ENCODE results near the gene CAD.

CAD gene

GRCh38 chr2:27198627-27199026, 18.5 kb upstream of the CAD start:
- H3K27ac ChIP-seq: no peak overlapping the region
- H3K9me3 ChIP-seq (replicated peaks in 1 of 11): no peaks in the 10 kb centered on the region
- TF ChIP-seq Cebpa-rat (IDR thresholded peaks at IDR 0.05): no peak

GRCh38 chr2:27199241-27199640, 17.9 kb upstream of the CAD start:
- Histone ChIP-seq H3K4me1 (peaks cover 0 to 10% (median 4%) of the 10 kb centered on the region in 10 experiments; a peak in 8 of 20 replicates), H3K4me3 (no peak overlapping the region), H3K36me3 (peaks cover 47 to 58% (median 55%) of the 10 kb centered on the region in 11 experiments), H3K4me2 (no peak overlapping the region), H3K9ac (no peak overlapping the region), H3K9me3 (replicated peaks in 1 of 11) (no peaks in the 10 kb centered on the region), H4K20me1 (peaks cover 0 to 28% (median 11%) of the 10 kb centered on the region in 11 experiments; a peak in 10 of 22 replicates), H3K27ac (no peak overlapping the region), H3K27me3 (no peaks in the 10 kb centered on the region)
- TF ChIP-seq Cebpa-rat (IDR thresholded peaks at IDR 0.05): no peak

More at GRCh38 chr2:27198627-27199026, 18.5 kb upstream of the CAD start:
- Histone ChIP-seq H3K4me2 (no peak overlapping the region), H3K36me3 (peaks cover 41 to 52% (median 49%) of the 10 kb centered on the region in 11 experiments), H4K20me1 (peaks cover 0 to 22% (median 11%) of the 10 kb centered on the region in 11 experiments; a peak in 8 of 22 replicates), H3K27me3 (no peaks in the 10 kb centered on the region), H3K9ac (no peak overlapping the region), H3K4me3 (no peak overlapping the region), H3K4me1 (peaks cover 0 to 15% (median 10%) of the 10 kb centered on the region in 10 experiments; a peak in 15 of 20 replicates)

GRCh38 chr2:27201675-27202074, 15.5 kb upstream of the CAD start:
- Histone ChIP-seq H4K20me1 (peaks cover 0 to 53% (median 19%) of the 10 kb centered on the region in 11 experiments; a peak in 12 of 22 replicates), H3K4me3 (no peak overlapping the region), H3K4me1 (peaks cover 0 to 10% (median 0%) of the 10 kb centered on the region in 10 experiments; a peak in 4 of 20 replicates), H3K4me2 (no peak overlapping the region), H3K27me3 (no peaks in the 10 kb centered on the region), H3K36me3 (peaks cover 71 to 82% (median 80%) of the 10 kb centered on the region in 11 experiments), H3K9me3 (replicated peaks in 1 of 11) (no peaks in the 10 kb centered on the region), H3K27ac (no peak overlapping the region), H3K9ac (no peak overlapping the region; a peak in 2 of 22 replicates)
- no peak for TF ChIP-seq Cebpa-rat (IDR thresholded peaks at IDR 0.05)

- peaks cover 0 to 19% (median 0%) of the 10 kb centered on the region in 10 experiments; a peak in 7 of 20 replicates for H3K4me1 ChIP-seq
- no peak overlapping the region for H3K4me3 ChIP-seq
- H3K36me3 ChIP-seq: peaks cover 83 to 94% (median 91%) of the 10 kb centered on the region in 11 experiments
- no peak for TF ChIP-seq Cebpa-rat (IDR thresholded peaks at IDR 0.05)
- no peak overlapping the region for H3K9ac ChIP-seq
- H4K20me1 ChIP-seq: peaks cover 0 to 64% (median 28%) of the 10 kb centered on the region in 11 experiments; a peak in 12 of 22 replicates
- H3K9me3 ChIP-seq (replicated peaks in 1 of 11): no peaks in the 10 kb centered on the region
- H3K27me3 ChIP-seq: no peaks in the 10 kb centered on the region
- H3K4me2 ChIP-seq: no peak overlapping the region
- no peak overlapping the region for H3K27ac ChIP-seq
These were observed 14.3 kb upstream of the CAD start for GRCh38 chr2:27202854-27203253.

GRCh38 chr2:27203741-27204140, 13.4 kb upstream of the CAD start:
- Histone ChIP-seq H3K36me3 (peaks cover 92 to 100% (median 98%) of the 10 kb centered on the region in 11 experiments), H3K27ac (no peak overlapping the region), H3K4me2 (no peak overlapping the region), H3K9me3 (replicated peaks in 1 of 11) (no peaks in the 10 kb centered on the region), H3K4me1 (peaks cover 0 to 28% (median 5%) of the 10 kb centered on the region in 10 experiments; a peak in 12 of 20 replicates), H3K9ac (no peak overlapping the region), H4K20me1 (peaks cover 0 to 73% (median 28%) of the 10 kb centered on the region in 11 experiments; a peak in 12 of 22 replicates), H3K4me3 (no peak overlapping the region), H3K27me3 (no peaks in the 10 kb centered on the region)
- no peak for TF ChIP-seq Cebpa-rat (IDR thresholded peaks at IDR 0.05)

DNA sequence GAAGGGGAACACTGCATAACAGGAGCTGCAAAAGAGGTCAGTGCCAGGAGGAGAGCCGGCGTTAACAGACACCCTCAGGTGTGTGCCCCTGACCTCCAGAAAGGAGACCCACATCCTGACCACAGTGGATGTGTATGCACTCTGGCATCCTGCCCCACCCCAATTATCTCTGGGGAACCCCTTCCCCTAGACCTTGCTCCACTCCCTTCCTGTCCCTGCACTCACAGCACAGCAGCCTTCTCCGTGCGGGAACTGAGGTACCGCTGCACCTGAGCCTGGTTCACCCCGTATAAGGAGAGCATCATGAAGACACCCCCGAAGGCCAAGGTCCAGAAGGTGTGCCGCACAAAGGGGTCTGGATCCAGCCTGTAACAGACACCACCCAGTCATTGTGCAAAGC, 12.6 kb upstream of the CAD start:
- Histone ChIP-seq H3K4me3 (no peak overlapping the region), H3K4me1 (peaks cover 6 to 36% (median 12%) of the 10 kb centered on the region in 10 experiments), H3K36me3 (peaks cover 89 to 100% (median 98%) of the 10 kb centered on the region in 11 experiments)

DNA sequence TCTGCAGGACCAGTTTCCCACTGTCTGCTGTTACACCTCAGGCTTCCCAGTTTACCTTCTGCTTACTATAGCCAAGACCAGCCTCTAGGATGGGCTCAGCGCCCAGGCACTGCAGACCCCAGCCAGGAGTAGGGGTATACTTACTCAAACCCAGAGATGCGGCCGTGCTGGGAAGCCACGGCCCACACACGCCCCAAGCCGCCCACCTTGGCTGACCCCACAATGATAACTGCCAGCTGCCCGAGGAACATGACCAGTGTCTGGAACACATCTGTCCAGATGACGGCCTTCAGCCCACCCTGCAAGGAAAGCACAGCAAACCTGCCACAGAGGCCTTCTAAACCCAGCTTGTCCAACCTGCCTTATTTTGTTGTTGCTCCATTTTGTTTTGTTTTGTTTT, 12.0 kb upstream of the CAD start:
- Histone ChIP-seq H3K9ac (no peak overlapping the region), H3K9me3 (replicated peaks in 1 of 11) (no peaks in the 10 kb centered on the region), H3K27me3 (no peaks in the 10 kb centered on the region), H3K36me3 (peaks cover 83 to 100% (median 96%) of the 10 kb centered on the region in 11 experiments), H3K4me2 (no peak overlapping the region), H3K27ac (no peak overlapping the region), H3K4me3 (no peak overlapping the region), H4K20me1 (peaks cover 0 to 81% (median 28%) of the 10 kb centered on the region in 11 experiments; a peak in 12 of 22 replicates), H3K4me1 (peaks cover 12 to 42% (median 19%) of the 10 kb centered on the region in 10 experiments)
- no peak for TF ChIP-seq Cebpa-rat (IDR thresholded peaks at IDR 0.05)

More for the DNA sequence above, 12.6 kb upstream of the CAD start:
- H3K9me3 ChIP-seq (replicated peaks in 1 of 11): no peaks in the 10 kb centered on the region
- no peak for TF ChIP-seq Cebpa-rat (IDR thresholded peaks at IDR 0.05)
- H3K27ac ChIP-seq: no peak overlapping the region
- no peak overlapping the region for H3K9ac ChIP-seq
- H4K20me1 ChIP-seq: peaks cover 0 to 81% (median 28%) of the 10 kb centered on the region in 11 experiments; a peak in 12 of 22 replicates
- no peaks in the 10 kb centered on the region for H3K27me3 ChIP-seq
- no peak overlapping the region for H3K4me2 ChIP-seq

DNA sequence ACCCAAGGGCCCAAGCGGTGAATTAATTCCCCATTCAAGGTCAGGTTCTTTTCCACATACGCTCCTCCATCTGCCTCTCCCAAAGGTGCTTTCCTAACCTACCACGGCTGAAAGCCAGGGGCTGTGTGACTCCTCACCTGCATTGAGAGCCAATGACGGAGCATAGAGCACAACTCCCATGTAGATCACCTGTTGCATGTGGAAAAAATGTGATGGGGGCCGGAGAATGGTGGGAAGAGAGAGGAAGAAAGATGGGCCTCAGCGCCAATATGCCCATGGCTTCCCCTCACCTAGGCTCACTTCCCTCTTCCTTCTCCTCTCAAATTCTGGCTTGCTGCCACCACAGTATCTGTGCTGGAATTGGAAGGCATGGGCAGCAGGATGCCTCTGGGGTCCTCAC, 10.8 kb upstream of the CAD start:
- H3K9me3 ChIP-seq (replicated peaks in 1 of 11): no peaks in the 10 kb centered on the region
- no peaks in the 10 kb centered on the region for H3K27me3 ChIP-seq
- H3K36me3 ChIP-seq: peaks cover 74 to 90% (median 86%) of the 10 kb centered on the region in 11 experiments
- peaks cover 0 to 79% (median 28%) of the 10 kb centered on the region in 11 experiments; a peak in 12 of 22 replicates for H4K20me1 ChIP-seq
- H3K27ac ChIP-seq: no peak overlapping the region
- no peak for TF ChIP-seq Cebpa-rat (IDR thresholded peaks at IDR 0.05)
- H3K4me2 ChIP-seq: no peak overlapping the region
- H3K9ac ChIP-seq: no peak overlapping the region
- H3K4me3 ChIP-seq: no peak overlapping the region
- H3K4me1 ChIP-seq: peaks cover 23 to 54% (median 29%) of the 10 kb centered on the region in 10 experiments

DNA sequence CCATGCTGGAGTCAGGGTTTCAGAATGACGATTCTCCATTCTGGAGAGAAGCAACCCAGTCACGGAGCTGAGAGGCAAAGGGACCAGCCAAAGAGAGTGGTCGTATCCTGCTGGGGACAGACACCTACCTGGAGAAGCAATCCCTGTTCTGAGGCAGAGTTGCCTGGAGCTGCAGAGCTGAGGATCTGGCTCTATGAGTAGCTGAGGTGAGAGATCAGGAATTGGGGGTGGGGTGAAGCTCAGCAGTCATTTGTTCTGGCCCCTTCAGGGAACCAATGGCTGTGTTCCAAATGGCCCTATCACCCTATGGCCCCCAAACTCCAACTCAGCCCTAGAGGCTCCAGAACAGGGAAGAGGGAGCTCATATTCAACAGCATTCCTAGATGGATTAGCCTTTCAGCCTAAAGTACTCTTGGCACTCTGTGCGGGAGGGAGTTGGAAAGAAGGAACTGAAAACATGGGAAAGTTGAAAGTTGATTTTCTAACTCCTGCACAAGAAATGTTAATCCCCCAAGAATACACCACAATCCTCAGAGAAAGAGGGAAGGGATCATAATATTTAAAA, 8.6 kb upstream of the CAD start:
- Histone ChIP-seq H3K27me3 (no peaks in the 10 kb centered on the region), H3K36me3 (peaks cover 52 to 69% (median 64%) of the 10 kb centered on the region in 11 experiments), H3K4me2 (peak overlapping the region in 10 of 11 experiments; percentile 2 to 98 (median 84); a peak in 8 of 22 replicates), H3K27ac (no peak overlapping the region), H3K9me3 (replicated peaks in 1 of 11) (no peaks in the 10 kb centered on the region), H3K4me1 (peaks cover 30 to 55% (median 38%) of the 10 kb centered on the region in 10 experiments), H3K4me3 (no peak overlapping the region), H3K9ac (no peak overlapping the region), H4K20me1 (peaks cover 0 to 60% (median 28%) of the 10 kb centered on the region in 11 experiments; a peak in 12 of 22 replicates)
- TF ChIP-seq Cebpa-rat (IDR thresholded peaks at IDR 0.05): no peak

Data from BLaER1 treated with 17β-estradiol and CSF1 and Interleukin-3, amounts not matched to agents 10 nM and 100 nM (cell line).